ENCODE results near the gene CC2D1B.
"Not testable (repeated sequence)": the region's sequence is repeated elsewhere in the genome, so short reads cannot be mapped to it uniquely, and the experiment has no call there.

GRCh38 chr1:52369851-52370250 lies 3.8 kb upstream of the CC2D1B start:
- TF ChIP-seq CTCF (IDR thresholded peaks at IDR 0.05 in 2 of 3, conservative IDR thresholded peaks at IDR 0.05 in 1 of 3; ENCODE audit: insufficient read depth in 2 of 3, low read depth in 1 of 3, low read length in 3 of 3); ELF2 (CRISPR knock-in tag; IDR thresholded peaks at IDR 0.05); ZFX (CRISPR knock-in tag; IDR thresholded peaks at IDR 0.05); LARP7 (IDR thresholded peaks at IDR 0.05); EZH2 (IDR thresholded peaks at IDR 0.05; ENCODE audit: borderline replicate concordance, low read depth, low read length); TEAD2 (tag; IDR thresholded peaks at IDR 0.05); XRCC5 (IDR thresholded peaks at IDR 0.05; ENCODE audit: low read depth, low read length): not testable (repeated sequence)
